Mesodermal cell (in vitro differentiated cells): ENCODE results near the gene IMMT.

Experiments
- H3K27ac ChIP-seq: 2 replicates; pipeline ENCODE4 v1.7.0; 2013; ENCODE audit warnings: mild to moderate bottlenecking, low read depth, low read length, moderate library complexity; ENCODE audit not compliant: severe bottlenecking
- H3K36me3 ChIP-seq: 2 replicates; pipeline ENCODE4 v1.7.1; 2013; ENCODE audit warnings: mild to moderate bottlenecking, low read length, moderate library complexity; ENCODE audit not compliant: control insufficient read depth, insufficient read depth
- H3K4me1 ChIP-seq: one replicate; pipeline ENCODE4 v1.7.1; 2013; ENCODE audit warnings: mild to moderate bottlenecking, low read length; ENCODE audit not compliant: insufficient read depth, control insufficient read depth, poor library complexity, severe bottlenecking
- H3K4me3 ChIP-seq: 2 replicates; pipeline ENCODE4 v1.7.0; 2013; ENCODE audit warnings: low read length, control low read depth, mild to moderate bottlenecking; ENCODE audit not compliant: insufficient read depth, poor library complexity, severe bottlenecking; ENCODE audit errors: extremely low read depth
- H3K9me3 ChIP-seq: 2 replicates; pipeline ENCODE4 v1.7.1; 2013; ENCODE audit warnings: mild to moderate bottlenecking, low read length, moderate library complexity; ENCODE audit not compliant: control insufficient read depth
- WGBS, 2 experiments: methylation state at CpG; one replicate each; pipeline ENCODE4 v1.1.5; 2013; ENCODE audit warnings: missing lambda C conversion rate in 2 of 2; ENCODE audit not compliant: insufficient coverage in 2 of 2; 5-methylcytosine and 5-hydroxymethylcytosine counted together

IMMT gene

DNA sequence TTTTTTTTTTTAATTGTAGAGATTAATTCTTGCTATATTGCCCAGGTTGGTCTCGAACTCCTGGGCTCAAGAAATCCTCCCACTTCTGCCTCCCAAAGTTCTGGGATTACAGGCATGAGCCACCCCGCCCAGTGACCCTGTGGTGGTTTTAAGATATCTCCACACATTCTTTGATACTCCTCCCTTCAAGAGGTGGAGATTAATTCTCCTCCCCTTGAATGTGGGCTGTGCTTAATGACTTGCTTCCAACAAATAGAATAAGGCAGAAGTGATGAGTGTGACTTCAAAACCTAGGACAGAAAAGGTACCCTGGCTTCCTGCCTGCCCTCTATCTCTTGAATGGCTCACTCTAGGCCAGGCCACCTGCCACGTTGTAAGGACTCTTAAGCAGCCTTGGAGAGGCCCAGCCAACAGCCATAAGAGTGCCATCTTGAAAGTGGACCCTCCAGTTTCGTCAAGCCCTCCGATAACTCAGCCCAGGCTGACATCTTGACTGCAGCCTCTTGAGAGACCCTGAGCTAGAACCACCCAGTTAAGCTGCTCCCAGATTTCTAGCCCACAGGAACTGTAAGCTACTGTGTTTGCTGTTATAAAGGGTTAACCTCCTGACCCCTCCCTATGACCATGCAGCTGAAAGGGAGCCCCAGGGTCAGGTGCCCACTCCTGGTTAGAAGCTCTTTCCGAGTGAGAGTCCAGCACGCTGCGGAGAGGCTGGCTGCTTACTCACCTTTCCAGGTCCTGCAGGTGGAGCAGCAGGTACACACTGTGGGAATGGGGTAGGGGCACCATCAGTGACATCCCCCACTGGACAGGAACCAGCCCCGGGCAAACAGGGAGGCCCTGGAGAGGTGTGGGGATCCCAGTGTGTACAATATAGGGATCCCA is 31.6 kb upstream of the IMMT start:
- 80 to 88% methylated on average over 4 to 5 of the region's 9 CpGs for WGBS, 2 experiments
- no peak overlapping the region for H3K4me3 ChIP-seq
- H3K9me3 ChIP-seq = no peaks in the 10 kb centered on the region
- no peaks in the 10 kb centered on the region for H3K36me3 ChIP-seq
- H3K27ac ChIP-seq = no peak overlapping the region
- no peaks in the 10 kb centered on the region for H3K4me1 ChIP-seq

DNA sequence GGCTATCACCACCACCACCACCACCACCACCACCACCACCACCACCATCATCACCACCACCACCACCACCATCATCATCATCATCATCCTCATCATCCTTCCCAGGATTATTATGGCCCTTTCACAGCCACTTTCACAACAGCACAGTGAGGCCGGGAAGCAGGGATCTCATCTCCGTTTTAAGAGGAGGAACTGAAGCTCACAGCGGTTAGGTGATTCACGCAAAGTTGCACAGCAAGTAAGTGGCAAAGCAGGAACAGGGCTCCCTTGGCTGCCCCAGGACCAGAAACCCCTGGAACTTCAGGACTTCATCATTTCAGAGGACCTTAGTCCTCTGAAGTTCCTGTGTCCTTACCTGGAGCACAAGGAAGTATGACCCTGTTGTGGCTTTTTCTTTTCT is 30.8 kb upstream of the IMMT start:
- H3K9me3 ChIP-seq = no peaks in the 10 kb centered on the region
- 93 to 98% methylated on average over 3 to 4 of the region's 4 CpGs for WGBS, 2 experiments
- no peak overlapping the region for H3K4me3 ChIP-seq
- no peak overlapping the region for H3K27ac ChIP-seq
- H3K36me3 ChIP-seq = no peaks in the 10 kb centered on the region
- no peaks in the 10 kb centered on the region for H3K4me1 ChIP-seq

GRCh38 chr2:86225581-86225980 is 30.3 kb upstream of the IMMT start:
- no peak overlapping the region for H3K27ac ChIP-seq
- no peaks in the 10 kb centered on the region for H3K9me3 ChIP-seq
- H3K4me3 ChIP-seq = no peak overlapping the region
- no peaks in the 10 kb centered on the region for H3K36me3 ChIP-seq
- H3K4me1 ChIP-seq = no peaks in the 10 kb centered on the region
- WGBS, 2 experiments = 88 to 91% methylated on average over 5 to 6 of the region's 6 CpGs

- Histone ChIP-seq H3K4me3 (no peak overlapping the region), H3K9me3 (no peaks in the 10 kb centered on the region), H3K27ac (no peak overlapping the region), H3K4me1 (no peaks in the 10 kb centered on the region), H3K36me3 (no peaks in the 10 kb centered on the region)
- WGBS, 2 experiments = 95 to 96% methylated on average over 9 of the region's 9 CpGs
Measured at GRCh38 chr2:86224645-86225355, 29.5 kb upstream of the IMMT start.

- H3K9me3 ChIP-seq = no peaks in the 10 kb centered on the region
- no peaks in the 10 kb centered on the region for H3K36me3 ChIP-seq
- H3K4me1 ChIP-seq = no peaks in the 10 kb centered on the region
- H3K4me3 ChIP-seq = no peak overlapping the region
- H3K27ac ChIP-seq = no peak overlapping the region
- WGBS, 2 experiments = 80 to 94% methylated on average over 1 to 2 of the region's 2 CpGs
Measured at GRCh38 chr2:86223927-86224560, 28.8 kb upstream of the IMMT start.

GRCh38 chr2:86223140-86223926 is 28.1 kb upstream of the IMMT start:
- Histone ChIP-seq H3K4me3 (no peak overlapping the region), H3K27ac (no peak overlapping the region), H3K4me1 (no peaks in the 10 kb centered on the region), H3K9me3 (no peaks in the 10 kb centered on the region), H3K36me3 (no peaks in the 10 kb centered on the region)
- WGBS, 2 experiments = 58 to 72% methylated on average over 3 to 7 of the region's 8 CpGs

DNA sequence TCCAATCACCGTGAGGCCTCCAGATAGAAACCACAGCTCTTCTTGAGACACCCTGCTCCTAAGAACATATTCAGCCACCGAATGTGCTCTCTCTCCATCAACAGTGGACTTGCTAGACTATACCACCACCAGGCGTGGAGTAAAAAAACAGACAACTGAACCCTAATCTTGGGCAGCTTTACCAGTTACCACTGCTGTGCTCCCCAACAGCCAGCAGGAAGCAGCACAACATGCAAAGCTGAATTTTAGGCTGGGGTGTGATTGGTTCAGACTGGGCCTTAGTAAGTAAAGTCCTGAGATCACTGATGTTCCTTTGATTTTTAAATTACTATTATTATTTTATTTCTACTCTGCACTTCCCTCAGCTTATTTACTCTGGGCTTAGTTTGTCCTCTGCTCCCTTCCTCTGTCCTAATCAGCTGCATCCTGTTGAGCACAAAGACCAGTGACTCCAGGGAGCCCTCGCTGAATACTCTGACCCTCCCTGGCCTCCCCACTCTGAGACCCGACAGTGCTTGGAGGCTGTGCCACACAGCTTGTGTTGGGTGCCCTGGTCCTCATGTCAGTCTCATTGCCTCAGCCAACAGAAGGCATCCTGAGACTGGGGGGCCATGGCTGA is 25.9 kb upstream of the IMMT start:
- H3K27ac ChIP-seq = no peak overlapping the region
- H3K36me3 ChIP-seq = no peaks in the 10 kb centered on the region
- WGBS, 2 experiments = 46 to 52% methylated on average over 5 of the region's 5 CpGs
- no peaks in the 10 kb centered on the region for H3K4me1 ChIP-seq
- no peak overlapping the region for H3K4me3 ChIP-seq
- H3K9me3 ChIP-seq = no peaks in the 10 kb centered on the region

- no peak overlapping the region for H3K4me3 ChIP-seq
- H3K36me3 ChIP-seq = no peaks in the 10 kb centered on the region
- H3K27ac ChIP-seq = no peak overlapping the region
- H3K9me3 ChIP-seq = no peaks in the 10 kb centered on the region
- 79% methylated on average over 4 of the region's 5 CpGs; no CpG with 5 or more reads in 1 of the 2 experiments for WGBS, 2 experiments
- no peaks in the 10 kb centered on the region for H3K4me1 ChIP-seq
Measured at GRCh38 chr2:86219896-86220295, 24.6 kb upstream of the IMMT start.

DNA sequence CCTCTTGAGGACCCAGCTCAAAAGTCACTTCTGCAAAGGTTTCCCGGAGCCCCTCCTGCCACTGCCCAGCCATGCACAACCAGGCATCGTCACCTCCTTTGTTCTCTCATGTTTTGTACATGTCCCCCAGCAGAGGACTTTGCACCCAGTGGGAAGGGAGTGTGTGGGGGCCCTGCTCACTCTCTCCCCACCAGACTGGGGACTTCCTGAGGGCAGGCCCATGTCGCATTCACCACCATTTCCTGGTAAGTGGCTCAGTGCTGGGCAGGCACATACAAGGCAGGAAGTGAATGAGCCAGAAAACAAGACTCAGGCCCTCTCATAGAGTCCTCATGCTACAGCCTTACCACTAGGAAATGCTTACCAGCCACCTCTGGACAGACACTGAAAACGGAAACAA is 22.9 kb upstream of the IMMT start:
- Histone ChIP-seq H3K4me3 (no peak overlapping the region), H3K36me3 (peaks cover 12% of the 10 kb centered on the region), H3K4me1 (no peaks in the 10 kb centered on the region), H3K27ac (no peak overlapping the region), H3K9me3 (no peaks in the 10 kb centered on the region)
- 89% methylated on average over 3 of the region's 4 CpGs; no CpG with 5 or more reads in 1 of the 2 experiments for WGBS, 2 experiments
